GM19455 (cell line): ENCODE data around the gene CHIA.

ENCODE experiments used
- ATAC-seq: cut with Tn5 transposase; IDR thresholded peaks from one replicate; pipeline ENCODE4 v1.9.1; 2021; ENCODE audit not compliant: unreplicated experiment

Gene CHIA

DNA sequence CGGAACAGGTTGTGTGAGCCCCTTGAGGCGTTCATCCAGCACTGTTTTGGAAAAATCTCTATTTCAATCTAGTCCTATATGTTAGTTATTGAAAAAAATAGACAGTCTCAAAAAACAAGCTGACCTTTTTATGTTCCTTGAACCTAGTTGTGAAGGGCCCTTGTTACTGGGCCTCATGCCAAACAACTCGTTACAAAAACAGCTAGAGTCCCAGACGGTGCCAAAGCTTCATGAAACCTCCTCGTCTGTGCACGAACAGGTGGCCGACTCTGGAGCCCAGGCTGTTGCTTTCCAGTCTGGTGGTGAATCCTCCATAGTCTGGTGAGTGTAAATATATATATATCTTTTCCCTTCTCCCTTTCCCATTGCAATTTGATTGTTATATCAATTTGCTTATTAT, at the start of gene CHIA:
TSS of gene CHIA (plus strand) at position 222 of the 400 bp plus-strand sequence. CDS start 19,617 bp downstream, outside the sequence.
- ATAC-seq = no peak

DNA sequence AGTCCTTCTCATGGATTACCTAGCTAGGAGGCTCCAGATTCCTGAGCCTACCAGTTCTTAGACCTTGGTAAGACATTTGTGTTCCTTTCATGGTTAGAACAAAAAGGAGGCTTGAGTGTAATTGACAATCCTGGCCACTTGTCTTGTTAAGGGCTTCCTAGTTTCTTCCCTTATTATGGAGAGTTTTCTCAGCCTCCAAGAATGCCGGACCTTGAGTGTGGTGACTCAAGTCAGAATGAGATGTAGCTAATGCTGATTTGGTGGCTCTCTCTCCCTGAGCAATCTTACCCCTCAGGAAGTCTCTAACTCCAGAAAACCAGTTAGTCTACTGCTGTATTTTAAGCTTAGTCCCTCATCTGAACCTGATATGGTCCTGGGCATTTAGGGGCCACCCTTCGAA, 48.9 kb upstream of the CHIA start:
- ATAC-seq = no peak

- no peak for ATAC-seq
These were observed 47.7 kb upstream of the CHIA start for GRCh38 chr1:111242805-111243523.

GRCh38 chr1:111247125-111247838, 43.4 kb upstream of the CHIA start:
- no peak for ATAC-seq

GRCh38 chr1:111249960-111250359, 40.7 kb upstream of the CHIA start:
- ATAC-seq = no peak

DNA sequence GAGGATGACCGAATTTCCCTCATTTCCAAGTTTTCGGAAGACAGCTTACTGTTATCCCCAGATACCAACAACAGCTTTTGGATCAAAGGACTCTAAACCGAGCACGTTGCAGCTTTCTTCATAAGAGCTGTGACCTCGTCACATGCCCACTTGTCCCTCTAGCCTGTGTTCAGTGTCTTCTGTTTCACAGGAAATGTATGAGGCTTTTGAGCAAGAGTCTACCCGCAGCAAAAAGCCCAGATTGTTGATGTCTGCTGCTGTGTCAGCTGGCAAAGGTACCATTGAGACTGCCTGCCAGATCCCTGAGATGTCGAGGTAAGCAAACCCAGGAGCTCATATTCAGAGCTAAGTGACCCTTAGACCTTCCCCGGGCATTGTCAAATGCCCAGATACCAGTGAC, 39.1 kb upstream of the CHIA start:
- no peak for ATAC-seq

GRCh38 chr1:111252786-111253185, 37.9 kb upstream of the CHIA start:
- ATAC-seq = no peak

GRCh38 chr1:111253876-111254275, 36.8 kb upstream of the CHIA start:
- ATAC-seq = no peak

- no peak for ATAC-seq
These were observed 33.5 kb upstream of the CHIA start for GRCh38 chr1:111256988-111257658.

- no peak for ATAC-seq
These were observed 22.7 kb upstream of the CHIA start for GRCh38 chr1:111267801-111268508.

GRCh38 chr1:111269825-111270406, 20.7 kb upstream of the CHIA start:
- no peak for ATAC-seq

- no peak for ATAC-seq
These were observed 19.7 kb upstream of the CHIA start for GRCh38 chr1:111270771-111271463.

DNA sequence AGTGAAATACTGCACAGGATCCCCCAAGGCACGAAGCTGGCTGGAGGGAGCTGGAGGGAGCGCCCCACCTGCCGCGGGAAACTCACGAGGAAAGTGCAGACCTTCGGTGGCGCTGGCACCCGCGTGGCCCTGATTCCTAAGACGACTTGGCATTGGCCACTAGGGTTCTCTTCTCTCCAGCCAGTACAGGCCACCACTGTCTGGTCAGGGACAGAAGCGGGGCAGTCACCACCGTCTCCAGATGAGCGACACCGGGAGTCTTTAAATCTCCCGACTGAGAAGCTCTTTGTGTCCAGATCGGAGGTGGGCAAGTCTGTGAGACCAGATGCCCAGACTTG, 19.2 kb upstream of the CHIA start:
- ATAC-seq = no peak

DNA sequence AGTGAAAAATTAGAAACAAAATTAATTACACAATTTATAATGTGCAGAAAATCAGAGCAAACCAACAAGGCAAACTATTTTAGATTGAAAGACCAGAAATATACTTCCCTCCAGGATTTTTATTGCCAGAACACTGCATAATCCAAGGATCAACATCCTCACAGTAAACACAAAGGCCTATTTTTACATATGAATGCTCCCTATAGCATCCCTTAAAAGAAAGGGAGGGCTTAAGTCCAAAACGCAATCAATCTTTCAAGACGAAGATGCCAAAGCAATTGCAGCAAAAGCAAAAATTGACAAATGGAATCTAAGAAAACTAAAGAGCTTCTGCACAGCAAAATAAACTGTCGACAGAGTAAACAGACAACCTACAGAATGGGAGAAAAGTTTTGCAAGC, 18.6 kb upstream of the CHIA start:
- no peak for ATAC-seq

DNA sequence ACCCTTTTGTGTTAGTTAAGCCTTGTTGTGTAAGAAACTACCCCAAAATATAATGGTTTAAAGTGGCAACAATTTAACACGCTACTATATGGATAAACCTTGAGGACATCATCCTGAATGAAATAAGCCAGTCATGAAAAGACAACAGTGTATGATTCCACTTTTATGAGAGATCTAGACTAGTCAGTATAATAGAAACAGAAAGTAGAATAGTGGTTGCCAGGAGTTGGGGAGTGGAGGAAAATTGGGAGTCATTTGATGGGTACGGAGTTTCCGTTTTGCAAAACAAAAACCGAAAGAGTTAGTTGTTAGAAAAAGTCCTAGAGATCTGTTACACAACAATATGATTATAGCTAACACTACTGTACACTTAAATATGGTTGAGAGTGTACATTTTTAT, 16.0 kb upstream of the CHIA start:
- no peak for ATAC-seq

DNA sequence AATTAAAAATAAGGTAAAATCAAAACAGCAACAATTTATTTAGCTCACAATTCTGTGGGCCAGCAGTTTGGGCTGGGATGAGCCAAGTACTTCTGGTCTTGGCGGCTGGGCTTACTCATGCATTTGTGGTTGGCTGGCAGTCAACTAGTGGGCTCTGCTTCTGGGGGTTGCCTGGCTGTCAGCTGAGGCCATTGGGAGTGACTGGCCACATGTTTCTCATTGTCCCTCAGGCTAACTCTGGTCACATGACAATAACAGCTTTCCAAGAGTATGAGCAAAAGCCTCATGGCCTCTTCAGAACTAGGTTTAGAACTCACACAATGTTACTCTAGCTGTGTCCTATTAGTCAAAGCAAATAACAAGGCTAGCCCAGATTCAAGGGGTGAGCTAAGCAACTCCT, 15.6 kb upstream of the CHIA start:
- ATAC-seq = no peak

GRCh38 chr1:111275780-111276433, 14.7 kb upstream of the CHIA start:
- no peak for ATAC-seq

DNA sequence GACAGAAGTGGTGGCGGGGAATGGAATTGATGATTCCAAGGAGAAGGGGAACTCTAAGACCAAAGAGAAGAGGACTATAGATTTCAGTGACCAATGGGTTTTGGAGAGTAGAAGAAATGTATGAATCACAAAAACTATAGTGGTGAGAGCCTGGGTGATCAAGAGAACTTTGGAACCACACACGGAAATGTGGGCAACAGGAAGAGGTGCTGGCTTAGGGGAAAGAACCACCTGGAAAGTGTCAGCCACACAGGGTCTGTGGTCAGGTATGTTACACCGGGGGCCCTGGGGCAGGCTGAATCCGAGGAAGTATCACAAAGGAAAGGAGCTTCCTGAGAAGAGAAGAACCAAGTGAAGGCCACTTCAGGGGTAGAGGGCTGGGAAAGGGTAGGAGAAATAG, 11.5 kb upstream of the CHIA start:
- ATAC-seq = no peak

DNA sequence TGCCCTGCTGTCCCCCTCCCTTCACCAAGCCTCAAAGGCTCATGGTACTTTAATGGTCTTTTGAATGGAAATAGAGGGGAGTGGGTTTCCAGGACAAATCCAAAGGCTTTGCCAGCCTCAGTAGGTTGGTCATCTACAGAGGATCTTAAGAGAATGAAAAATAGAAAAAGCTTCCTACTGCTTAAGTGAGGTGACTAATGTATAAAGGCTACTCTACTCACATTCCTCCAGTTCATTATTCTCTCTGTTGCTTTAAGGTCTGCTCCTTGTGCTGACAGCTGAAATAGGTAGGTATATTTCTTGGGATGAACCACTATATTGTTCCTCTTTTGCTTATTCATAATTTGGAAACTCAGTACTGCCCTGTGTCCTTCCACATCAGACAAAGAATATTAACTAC, 10.4 kb upstream of the CHIA start:
- no peak for ATAC-seq

DNA sequence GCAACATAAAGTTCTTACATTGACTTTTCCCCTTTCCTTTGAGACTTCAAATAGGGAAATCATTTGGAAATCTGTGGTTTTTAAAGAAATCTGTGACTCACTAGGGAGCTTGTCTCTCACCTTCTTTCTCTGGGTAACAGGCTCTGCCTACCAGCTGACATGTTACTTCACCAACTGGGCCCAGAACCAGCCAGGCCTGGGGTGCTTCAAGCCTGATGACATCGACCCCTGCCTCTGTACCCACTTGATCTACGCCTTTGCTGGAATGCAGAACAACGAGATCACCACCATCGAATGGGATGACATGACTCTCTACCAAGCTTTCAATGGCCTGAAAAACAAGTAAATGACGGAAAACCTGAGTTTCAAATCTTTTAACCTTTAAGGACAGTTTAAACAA, 9.2 kb upstream of the CHIA start:
- ATAC-seq = no peak
